Neural progenitor cell (in vitro differentiated cells): Measurements from ENCODE around the gene STK39. TPM values are rescaled to one million over a fixed set of nuclear protein-coding genes. Genes with fewer than 3 reads are reported as not detected.

ENCODE experiments used
- DNase-seq: peaks from one replicate; pipeline ENCODE4 v3.0.0-alpha.2; 2016; ENCODE audit warnings: low spot score
- H2AFZ ChIP-seq: fragments of 200-600 bp; sonication (generic); replicated peaks from 2 replicates; pipeline ENCODE4 v1.6.1; 2016; ENCODE audit warnings: antibody characterized with exemption
- H3F3A ChIP-seq: fragments of 200-600 bp; sonication (generic); 2 replicates; pipeline ENCODE4 v1.6.1; 2016; ENCODE audit warnings: antibody characterized with exemption, low read depth
- H3K27ac ChIP-seq: fragments of 200-600 bp; sonication (generic); 2 replicates; pipeline ENCODE4 v1.5.1; 2016; ENCODE audit warnings: mild to moderate bottlenecking
- H3K27me3 ChIP-seq: fragments of 200-600 bp; sonication (generic); 2 replicates; pipeline ENCODE4 v1.6.1; 2016; ENCODE audit warnings: mild to moderate bottlenecking, moderate library complexity
- H3K36me3 ChIP-seq: fragments of 200-600 bp; sonication (generic); 2 replicates; pipeline ENCODE4 v1.5.1; 2016
- H3K4me1 ChIP-seq: fragments of 200-600 bp; sonication (generic); 2 replicates; pipeline ENCODE4 v1.6.1; 2016; ENCODE audit warnings: mixed run types
- H3K4me2 ChIP-seq: fragments of 200-600 bp; sonication (generic); 2 replicates; pipeline ENCODE4 v1.6.1; 2016
- H3K4me3 ChIP-seq: fragments of 200-600 bp; sonication (generic); 2 replicates; pipeline ENCODE4 v1.5.1; 2016
- H3K79me2 ChIP-seq: fragments of 200-600 bp; sonication (generic); 2 replicates; pipeline ENCODE4 v1.6.1; 2016; ENCODE audit warnings: low read depth
- H3K9ac ChIP-seq: fragments of 200-600 bp; sonication (generic); 2 replicates; pipeline ENCODE4 v1.6.1; 2016
- H3K9me3 ChIP-seq: fragments of 200-600 bp; sonication (generic); 2 replicates; pipeline ENCODE4 v1.5.1; 2016; ENCODE audit warnings: low read depth
- H4K20me1 ChIP-seq: fragments of 200-600 bp; sonication (generic); 2 replicates; pipeline ENCODE4 v1.6.1; 2016; ENCODE audit warnings: low read depth
- H3K27ac Mint-ChIP-seq: 3 replicates; pipeline ENCODE4 v1.8.0; 2021; ENCODE audit warnings: mixed read lengths
- H3K27me3 Mint-ChIP-seq: 2 replicates; pipeline ENCODE4 v1.8.0; 2022; ENCODE audit warnings: low read depth, mild to moderate bottlenecking, inconsistent platforms, moderate library complexity, mixed read lengths; ENCODE audit not compliant: insufficient read depth
- H3K36me3 Mint-ChIP-seq: 3 replicates; pipeline ENCODE4 v1.8.0; 2021; ENCODE audit warnings: mixed read lengths
- H3K4me1 Mint-ChIP-seq: 3 replicates; pipeline ENCODE4 v1.8.0; 2021; ENCODE audit warnings: mixed read lengths
- H3K4me3 Mint-ChIP-seq: 3 replicates; pipeline ENCODE4 v1.8.0; 2021; ENCODE audit warnings: mild to moderate bottlenecking, moderate library complexity, mixed read lengths
- H3K9me3 Mint-ChIP-seq: 3 replicates; pipeline ENCODE4 v1.8.0; 2020; ENCODE audit warnings: mixed read lengths
- CTCF ChIP-seq: fragments of 200-600 bp; sonication (generic); IDR thresholded peaks from 2 replicates; pipeline ENCODE4 v1.5.1; 2017; ENCODE audit warnings: antibody characterized with exemption, mild to moderate bottlenecking
- EZH2 ChIP-seq: fragments of 200-600 bp; sonication (generic); IDR thresholded peaks from 2 replicates; pipeline ENCODE4 v1.6.1; 2017; ENCODE audit warnings: antibody characterized with exemption, mild to moderate bottlenecking, moderate library complexity
- EZH2phosphoT487 ChIP-seq: fragments of 200-600 bp; sonication (generic); IDR thresholded peaks from 2 replicates; pipeline ENCODE4 v1.6.1; 2017; ENCODE audit warnings: antibody characterized with exemption
- total RNA-seq: library from RNA; depleted of rRNA; stranded (reverse); fragments of >200 nt; gene quantifications from 2 replicates; pipeline ENCODE4 v1.2.3, GENCODE V29; 2015; ENCODE audit warnings: low replicate concordance

The STK39 gene
- total RNA-seq, 1 donor from 2014 or later: 23.8 TPM

- no peaks in the 10 kb centered on the region for H3K9me3 ChIP-seq
- H2AFZ ChIP-seq: no peak overlapping the region
- Mint-ChIP-seq H3K4me1 (peaks cover 25% of the 10 kb centered on the region), H3K4me3 (no peak overlapping the region), H3K9me3 (peaks cover 4% of the 10 kb centered on the region), H3K27me3 (peaks cover 4% of the 10 kb centered on the region), H3K36me3 (peaks cover 14% of the 10 kb centered on the region), H3K27ac (no peak overlapping the region)
- H3K4me2 ChIP-seq: no peak overlapping the region
- H4K20me1 ChIP-seq: no peaks in the 10 kb centered on the region
- H3K36me3 ChIP-seq: no peaks in the 10 kb centered on the region
- H3K4me1 ChIP-seq: peaks cover 20% of the 10 kb centered on the region
- H3K27me3 ChIP-seq: no peaks in the 10 kb centered on the region
- no peaks in the 10 kb centered on the region for H3K79me2 ChIP-seq
- H3K9ac ChIP-seq: no peak overlapping the region
- H3K4me3 ChIP-seq: no peak overlapping the region
- peaks cover 9% of the 10 kb centered on the region for H3F3A ChIP-seq
- H3K27ac ChIP-seq: no peak overlapping the region
- TF ChIP-seq EZH2phosphoT487: no peak
- DNase-seq: no peak
Measured at GRCh38 chr2:168198476-168199207, 48.8 kb downstream of the STK39 start.

GRCh38 chr2:168196764-168197180, 50.6 kb downstream of the STK39 start:
- no peak overlapping the region for H3K4me3 ChIP-seq
- H3K36me3 ChIP-seq: no peaks in the 10 kb centered on the region
- no peak overlapping the region for H3K9ac ChIP-seq
- H3K4me2 ChIP-seq: no peak overlapping the region
- H3K27ac ChIP-seq: no peak overlapping the region
- H3K36me3 Mint-ChIP-seq: peaks cover 5% of the 10 kb centered on the region
- no peaks in the 10 kb centered on the region for H3K9me3 Mint-ChIP-seq
- TF ChIP-seq EZH2phosphoT487 (no peak), CTCF (no peak), EZH2 (no peak)
- peaks cover 4% of the 10 kb centered on the region for H3K27me3 Mint-ChIP-seq
- no peaks in the 10 kb centered on the region for H3K9me3 ChIP-seq
- H2AFZ ChIP-seq: no peak overlapping the region
- no peaks in the 10 kb centered on the region for H3K79me2 ChIP-seq
- H3K4me1 ChIP-seq: peaks cover 30% of the 10 kb centered on the region
- no peak overlapping the region for H3K27ac Mint-ChIP-seq
- H3K4me3 Mint-ChIP-seq: no peak overlapping the region
- H3K4me1 Mint-ChIP-seq: peaks cover 31% of the 10 kb centered on the region
- H3K27me3 ChIP-seq: no peaks in the 10 kb centered on the region
- H3F3A ChIP-seq: peaks cover 5% of the 10 kb centered on the region
- DNase-seq: no peak
- H4K20me1 ChIP-seq: no peaks in the 10 kb centered on the region

- Mint-ChIP-seq H3K4me1 (peaks cover 37% of the 10 kb centered on the region), H3K27ac (no peak overlapping the region), H3K4me3 (no peak overlapping the region), H3K9me3 (no peaks in the 10 kb centered on the region), H3K27me3 (peaks cover 4% of the 10 kb centered on the region), H3K36me3 (peaks cover 4% of the 10 kb centered on the region)
- H3K36me3 ChIP-seq: no peaks in the 10 kb centered on the region
- H3K4me1 ChIP-seq: peaks cover 37% of the 10 kb centered on the region
- DNase-seq: no peak
- TF ChIP-seq CTCF: no peak
- TF ChIP-seq EZH2phosphoT487: no peak
- TF ChIP-seq EZH2: no peak
- H3K4me2 ChIP-seq: no peak overlapping the region
- H3K9ac ChIP-seq: no peak overlapping the region
- H3K27ac ChIP-seq: no peak overlapping the region
- H3K4me3 ChIP-seq: no peak overlapping the region
- no peaks in the 10 kb centered on the region for H3K79me2 ChIP-seq
- no peak overlapping the region for H2AFZ ChIP-seq
- no peaks in the 10 kb centered on the region for H3K27me3 ChIP-seq
- peaks cover 12% of the 10 kb centered on the region for H3F3A ChIP-seq
- H3K9me3 ChIP-seq: no peaks in the 10 kb centered on the region
- H4K20me1 ChIP-seq: no peaks in the 10 kb centered on the region
Measured at GRCh38 chr2:168194784-168195522, 52.4 kb downstream of the STK39 start.
